RWPE2 (cell line): ENCODE measurements around the gene GCN1.

Experiments used
- ATAC-seq: fragments of 200-7000 bp; cut with Tn5 transposase; 3 replicates; pipeline ENCODE4 v1.9.1; 2021; ENCODE audit warnings: low read depth
- DNase-seq: peaks from one replicate; pipeline ENCODE4 v3.0.0-alpha.2; 2020; ENCODE audit warnings: low spot score
- H3K27ac ChIP-seq: fragments of 450-650 bp; 2 replicates; pipeline ENCODE4 v1.5.1; 2017; ENCODE audit warnings: mild to moderate bottlenecking; ENCODE audit not compliant: poor library complexity, severe bottlenecking
- H3K27me3 ChIP-seq: fragments of 250-450 bp; sonication (Bioruptor Pico); 2 replicates; pipeline ENCODE4 v1.5.1; 2021; ENCODE audit warnings: mild to moderate bottlenecking, moderate library complexity; ENCODE audit not compliant: insufficient read depth, poor library complexity, severe bottlenecking
- H3K36me3 ChIP-seq: fragments of 250-450 bp; sonication (Bioruptor Pico); 2 replicates; pipeline ENCODE4 v1.5.1; 2020; ENCODE audit warnings: low read depth, mild to moderate bottlenecking, moderate library complexity
- H3K4me1 ChIP-seq: fragments of 250-450 bp; sonication (Bioruptor Pico); 2 replicates; pipeline ENCODE4 v1.5.1; 2021; ENCODE audit warnings: mild to moderate bottlenecking, moderate library complexity; ENCODE audit not compliant: insufficient read depth, poor library complexity, severe bottlenecking
- H3K4me3 ChIP-seq: fragments of 250-450 bp; sonication (Bioruptor Pico); 2 replicates; pipeline ENCODE4 v1.5.1; 2021; ENCODE audit warnings: mild to moderate bottlenecking, moderate library complexity; ENCODE audit not compliant: severe bottlenecking
- H3K9me3 ChIP-seq: fragments of 250-450 bp; sonication (Bioruptor Pico); 2 replicates; pipeline ENCODE4 v1.5.1; 2021; ENCODE audit warnings: mild to moderate bottlenecking, moderate library complexity; ENCODE audit not compliant: severe bottlenecking
- CTCF ChIP-seq: fragments of 450-650 bp; IDR thresholded peaks from one replicate; pipeline ENCODE4 v1.5.1; 2017; ENCODE audit warnings: mild to moderate bottlenecking, moderate library complexity; ENCODE audit not compliant: poor library complexity, severe bottlenecking

Gene GCN1

GRCh38 chr12:120091371-120092090 is 103.0 kb downstream of the GCN1 start:
- peaks cover 11% of the 10 kb centered on the region for H3K36me3 ChIP-seq
- H3K9me3 ChIP-seq: no peaks in the 10 kb centered on the region
- DNase-seq (no peak), ATAC-seq (no peak)
- no peak overlapping the region for H3K4me3 ChIP-seq
- H3K27ac ChIP-seq: no peak overlapping the region
- peaks cover 2% of the 10 kb centered on the region for H3K4me1 ChIP-seq
- no peak for TF ChIP-seq CTCF
- H3K27me3 ChIP-seq: no peaks in the 10 kb centered on the region

- no peaks in the 10 kb centered on the region for H3K9me3 ChIP-seq
- peaks cover 4% of the 10 kb centered on the region for H3K4me1 ChIP-seq
- no peak for TF ChIP-seq CTCF
- no peak overlapping the region for H3K4me3 ChIP-seq
- no peak for ATAC-seq
- peaks cover 4% of the 10 kb centered on the region; the same call in 1 of the 2 replicates for H3K36me3 ChIP-seq
- DNase-seq: no peak
- H3K27me3 ChIP-seq: no peaks in the 10 kb centered on the region
- H3K27ac ChIP-seq: no peak overlapping the region
Measured at GRCh38 chr12:120090626-120091295, 103.8 kb downstream of the GCN1 start.

GRCh38 chr12:120090206-120090605 is 104.3 kb downstream of the GCN1 start:
- H3K36me3 ChIP-seq: peaks cover 4% of the 10 kb centered on the region; the same call in 1 of the 2 replicates
- H3K27ac ChIP-seq: no peak overlapping the region
- ATAC-seq (no peak), DNase-seq (no peak)
- TF ChIP-seq CTCF: no peak
- no peak overlapping the region for H3K4me3 ChIP-seq
- peaks cover 4% of the 10 kb centered on the region for H3K4me1 ChIP-seq
- no peaks in the 10 kb centered on the region for H3K27me3 ChIP-seq
- H3K9me3 ChIP-seq: no peaks in the 10 kb centered on the region

- Histone ChIP-seq H3K27ac (no peak overlapping the region), H3K27me3 (no peaks in the 10 kb centered on the region), H3K4me1 (peaks cover 4% of the 10 kb centered on the region), H3K9me3 (no peaks in the 10 kb centered on the region), H3K4me3 (no peak overlapping the region), H3K36me3 (peaks cover 4% of the 10 kb centered on the region; the same call in 1 of the 2 replicates)
- no peak for TF ChIP-seq CTCF
- DNase-seq (no peak), ATAC-seq (no peak)
Measured at GRCh38 chr12:120089796-120090195, 104.7 kb downstream of the GCN1 start.

GRCh38 chr12:120089105-120089504 is 105.4 kb downstream of the GCN1 start:
- ATAC-seq: no peak
- Histone ChIP-seq H3K36me3 (no peaks in the 10 kb centered on the region; the same call in 1 of the 2 replicates), H3K4me3 (no peak overlapping the region), H3K27ac (no peak overlapping the region), H3K9me3 (no peaks in the 10 kb centered on the region), H3K27me3 (no peaks in the 10 kb centered on the region), H3K4me1 (peaks cover 4% of the 10 kb centered on the region)
- TF ChIP-seq CTCF: no peak
- DNase-seq: no peak
